Cardiac fibroblast (primary cell): ENCODE data around the gene ADCK1.

ENCODE experiments used
- DNase-seq, 2 donors: peaks; one replicate each; pipeline versions ENCODE4 v3.0.0 to v3.0.0-alpha.2; 2010; ENCODE audit warnings: low read depth in 2 of 2
- H3K4me3 ChIP-seq, 2 donors: replicated peaks in 1 of 2; 1 replicate in 1 of 2; 2 replicates in 1 of 2; pipeline ENCODE4 v1.5.1; 2011; ENCODE audit warnings: low read depth in 2 of 2, low read length in 2 of 2, mild to moderate bottlenecking in 2 of 2, moderate library complexity in 1 of 2
- CTCF ChIP-seq: IDR thresholded peaks from one replicate; pipeline ENCODE4 v1.5.1; 2011; ENCODE audit warnings: low read depth, mild to moderate bottlenecking, low read length, inconsistent platforms

The ADCK1 gene

GRCh38 chr14:77832297-77832696, 32.4 kb downstream of the ADCK1 start:
- no peak for TF ChIP-seq CTCF

GRCh38 chr14:77837926-77838325, 38.0 kb downstream of the ADCK1 start:
- DNase-seq = no peak
- no peak for TF ChIP-seq CTCF

More at GRCh38 chr14:77832297-77832696, 32.4 kb downstream of the ADCK1 start:
- H3K4me3 ChIP-seq = no peak overlapping the region
- DNase-seq = no peak

GRCh38 chr14:77838831-77839511, 39.1 kb downstream of the ADCK1 start:
- no peak overlapping the region for H3K4me3 ChIP-seq
- no peak for DNase-seq
- TF ChIP-seq CTCF = no peak

More at GRCh38 chr14:77837926-77838325, 38.0 kb downstream of the ADCK1 start:
- H3K4me3 ChIP-seq = no peak overlapping the region

GRCh38 chr14:77843195-77843594, 43.3 kb downstream of the ADCK1 start:
- no peak for DNase-seq
- no peak for TF ChIP-seq CTCF
- no peak overlapping the region for H3K4me3 ChIP-seq

GRCh38 chr14:77843651-77844050, 43.7 kb downstream of the ADCK1 start:
- no peak for DNase-seq
- H3K4me3 ChIP-seq = no peak overlapping the region
- TF ChIP-seq CTCF = no peak

GRCh38 chr14:77844802-77845201, 44.9 kb downstream of the ADCK1 start:
- no peak for TF ChIP-seq CTCF
- H3K4me3 ChIP-seq = no peak overlapping the region
- no peak for DNase-seq

GRCh38 chr14:77848031-77848430, 48.1 kb downstream of the ADCK1 start:
- no peak overlapping the region for H3K4me3 ChIP-seq

More at GRCh38 chr14:77848031-77848430, 48.1 kb downstream of the ADCK1 start:
- peak; percentile 27 to 34 for DNase-seq
- no peak for TF ChIP-seq CTCF
